ENCODE measurements around the gene THADA. TPM values are rescaled to one million over a fixed set of nuclear protein-coding genes. Genes with fewer than 3 reads are reported as not detected.

The THADA gene
- total RNA-seq, 2 experiments from 2014 or later = 31.2 to 32.3 TPM

GRCh38 chr2:43383533-43383932 is 212.3 kb downstream of the THADA start:
- no TSS peak for BruUV-seq (replicated peaks)
- no peak overlapping the region for H2AFZ ChIP-seq (ENCODE audit: low read length)
- no peaks in the 10 kb centered on the region for H3K79me2 ChIP-seq (ENCODE audit: insufficient read depth, low read depth, low read length)
- POLR2A ChIA-PET = no interaction called here
- H3K4me1 ChIP-seq (ENCODE audit: insufficient read depth, low read length, poor library complexity, severe bottlenecking) = no peaks in the 10 kb centered on the region
- no peak for TF ChIP-seq CTCF (conservative IDR thresholded peaks at IDR 0.05; ENCODE audit: low read length)
- no peak for TF ChIP-seq EZH2phosphoT487 (IDR thresholded peaks at IDR 0.05; ENCODE audit: borderline replicate concordance, low read depth, low read length)
- no peaks in the 10 kb centered on the region for H3K9me2 ChIP-seq (ENCODE audit: insufficient read depth, low read length)
- no peaks in the 10 kb centered on the region for H3K9me3 ChIP-seq (ENCODE audit: low read length)
- no peaks in the 10 kb centered on the region for H4K20me1 ChIP-seq (ENCODE audit: insufficient read depth, low read length)
- no peak overlapping the region for H3K4me2 ChIP-seq (ENCODE audit: low read length)
- DNase-seq (ENCODE audit: low spot score) = no peak
- CTCF ChIA-PET (ENCODE audit: unreplicated experiment) = no interaction called here
- no peaks in the 10 kb centered on the region for H3K36me3 ChIP-seq (ENCODE audit: insufficient read depth, low read length)
- no peak overlapping the region for H3K27ac ChIP-seq (ENCODE audit: low read depth, low read length, poor library complexity, severe bottlenecking)
- intact Hi-C loops (cut with micrococcal nuclease; ENCODE audit: unreplicated experiment) = no loop called here
- no peak overlapping the region for H3K4me3 ChIP-seq (ENCODE audit: low read depth, low read length, poor library complexity, severe bottlenecking)

- CTCF ChIA-PET (ENCODE audit: unreplicated experiment) = no interaction called here
- DNase-seq (ENCODE audit: low spot score) = no peak
- Histone ChIP-seq H4K20me1 (ENCODE audit: insufficient read depth, low read length) (no peaks in the 10 kb centered on the region), H3K4me1 (ENCODE audit: insufficient read depth, low read length, poor library complexity, severe bottlenecking) (no peaks in the 10 kb centered on the region), H3K79me2 (ENCODE audit: insufficient read depth, low read depth, low read length) (no peaks in the 10 kb centered on the region), H2AFZ (ENCODE audit: low read length) (no peak overlapping the region), H3K4me2 (ENCODE audit: low read length) (no peak overlapping the region), H3K36me3 (ENCODE audit: insufficient read depth, low read length) (no peaks in the 10 kb centered on the region), H3K9me2 (ENCODE audit: insufficient read depth, low read length) (no peaks in the 10 kb centered on the region), H3K4me3 (ENCODE audit: low read depth, low read length, poor library complexity, severe bottlenecking) (no peak overlapping the region), H3K9me3 (ENCODE audit: low read length) (no peaks in the 10 kb centered on the region), H3K27ac (ENCODE audit: low read depth, low read length, poor library complexity, severe bottlenecking) (no peak overlapping the region)
- POLR2A ChIA-PET = interaction anchor here (0.7 kb wide), 1 partner anchor 48 kb away, joined by 3 read pairs; no protein-coding TSS in a partner anchor
- intact Hi-C loops (cut with micrococcal nuclease; ENCODE audit: unreplicated experiment) = no loop called here
- BruUV-seq (replicated peaks) = no TSS peak
- TF ChIP-seq CTCF (conservative IDR thresholded peaks at IDR 0.05; ENCODE audit: low read length) (no peak), EZH2phosphoT487 (IDR thresholded peaks at IDR 0.05; ENCODE audit: borderline replicate concordance, low read depth, low read length) (no peak)
These were observed 216.3 kb downstream of the THADA start for GRCh38 chr2:43379494-43379893.

DNA sequence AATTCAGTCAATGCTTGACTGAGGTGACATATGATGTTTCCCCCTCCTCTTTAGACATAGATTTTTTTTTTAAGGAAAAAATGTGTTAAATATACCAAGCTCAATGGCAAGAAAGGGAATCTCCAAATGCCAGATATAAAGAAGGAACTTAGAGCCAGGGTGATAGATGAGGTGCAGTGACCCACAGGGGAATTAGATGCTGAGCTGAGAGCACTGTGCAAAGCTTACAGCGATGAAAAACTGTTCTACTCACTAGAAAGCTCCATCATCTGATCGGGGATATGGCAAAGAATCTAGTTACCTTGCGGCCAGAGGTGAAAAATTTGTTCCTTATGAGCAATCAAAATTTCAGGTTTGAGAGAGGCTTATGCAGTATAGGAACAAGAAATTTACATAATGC is 218.5 kb downstream of the THADA start:
- H3K4me1 ChIP-seq (ENCODE audit: insufficient read depth, low read length, poor library complexity, severe bottlenecking) = no peaks in the 10 kb centered on the region
- H2AFZ ChIP-seq (ENCODE audit: low read length) = no peak overlapping the region
- ChIA-PET POLR2A (interaction anchor here (0.6 to 1.4 kb wide), 4 partner anchors 38 to 391 kb away, joined by 3 read pairs; no protein-coding TSS in a partner anchor), CTCF (ENCODE audit: unreplicated experiment) (no interaction called here)
- H3K9me3 ChIP-seq (ENCODE audit: low read length) = no peaks in the 10 kb centered on the region
- no peak for DNase-seq (ENCODE audit: low spot score)
- H3K27ac ChIP-seq (ENCODE audit: low read depth, low read length, poor library complexity, severe bottlenecking) = no peak overlapping the region
- intact Hi-C loops (cut with micrococcal nuclease; ENCODE audit: unreplicated experiment) = no loop called here
- H3K9me2 ChIP-seq (ENCODE audit: insufficient read depth, low read length) = no peaks in the 10 kb centered on the region
- no peaks in the 10 kb centered on the region for H3K79me2 ChIP-seq (ENCODE audit: insufficient read depth, low read depth, low read length)
- TF ChIP-seq EZH2phosphoT487 (IDR thresholded peaks at IDR 0.05; ENCODE audit: borderline replicate concordance, low read depth, low read length) (no peak), CTCF (conservative IDR thresholded peaks at IDR 0.05; ENCODE audit: low read length) (no peak)
- no peak overlapping the region for H3K4me3 ChIP-seq (ENCODE audit: low read depth, low read length, poor library complexity, severe bottlenecking)
- H3K4me2 ChIP-seq (ENCODE audit: low read length) = no peak overlapping the region
- no TSS peak for BruUV-seq (replicated peaks)
- no peaks in the 10 kb centered on the region for H3K36me3 ChIP-seq (ENCODE audit: insufficient read depth, low read length)
- H4K20me1 ChIP-seq (ENCODE audit: insufficient read depth, low read length) = no peaks in the 10 kb centered on the region

All from OCI-LY7 (cell line).